NB4 (cell line): ENCODE data around the gene SNRPB.

Experiments
- CTCF ChIP-seq: IDR thresholded peaks from one replicate; pipeline ENCODE4 v1.5.1; 2012; ENCODE audit warnings: low read depth, low read length
- MAX ChIP-seq: IDR thresholded peaks from 2 replicates; pipeline ENCODE4 v1.6.1; 2011; ENCODE audit warnings: low read depth, low read length
- POLR2A ChIP-seq: IDR thresholded peaks from 2 replicates; pipeline ENCODE4 v1.6.1; 2011; ENCODE audit warnings: mild to moderate bottlenecking; ENCODE audit not compliant: insufficient read length; ENCODE audit errors: extremely low read depth

GRCh38 chr20:2420510-2420909, 50.1 kb downstream of the SNRPB start:
- TF ChIP-seq POLR2A: no peak
- TF ChIP-seq CTCF: no peak
- no peak for TF ChIP-seq MAX
